GM06990 (cell line): ENCODE results near the gene PKP4.

ENCODE experiments used
- DNase-seq: peaks from one replicate; pipeline ENCODE4 v3.0.0-alpha.2; 2011; ENCODE audit not compliant: insufficient read length; ENCODE audit errors: extremely low read depth
- H3K27me3 ChIP-seq: replicated peaks from 2 replicates; pipeline ENCODE4 v1.6.0; 2011; ENCODE audit warnings: low read length; ENCODE audit not compliant: control insufficient read depth, insufficient read depth
- H3K36me3 ChIP-seq: 2 replicates; pipeline ENCODE4 v1.5.1; 2011; ENCODE audit warnings: low read length; ENCODE audit not compliant: control insufficient read depth, insufficient read depth
- H3K4me3 ChIP-seq: replicated peaks from 2 replicates; pipeline ENCODE4 v1.5.1; 2011; ENCODE audit warnings: low read depth, mild to moderate bottlenecking, control low read depth, low read length
- TF ChIP-seq, protein P1 (sequence below): IDR thresholded peaks from 2 replicates; pipeline ENCODE4 v1.5.1; 2011; ENCODE audit warnings: low read length, control low read depth, mild to moderate bottlenecking, inconsistent platforms; ENCODE audit not compliant: insufficient read depth, poor library complexity, severe bottlenecking

The PKP4 gene

DNA sequence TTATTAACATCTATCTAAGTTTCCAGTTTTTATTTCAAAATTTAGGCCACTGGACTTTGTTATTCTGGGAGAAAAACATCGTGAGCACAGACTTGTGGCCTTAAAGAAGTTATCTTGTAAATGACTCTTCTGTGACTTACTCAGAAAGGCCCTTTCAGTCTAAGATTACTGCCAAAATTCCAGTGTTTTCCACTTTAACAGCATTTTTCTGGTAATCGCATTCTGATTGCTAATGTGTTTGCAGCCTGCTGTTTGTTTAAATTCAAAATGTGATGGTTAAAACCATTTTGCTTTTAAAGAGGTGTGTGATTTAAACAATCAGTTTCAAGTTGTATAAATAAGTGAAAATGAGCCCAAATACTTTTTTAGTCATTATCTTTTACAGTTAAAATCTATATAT is 201.6 kb downstream of the PKP4 start:
- H3K36me3 ChIP-seq = no peaks in the 10 kb centered on the region; the same call in 1 of the 2 replicates
- no peak for DNase-seq
- TF ChIP-seq, protein P1, sequence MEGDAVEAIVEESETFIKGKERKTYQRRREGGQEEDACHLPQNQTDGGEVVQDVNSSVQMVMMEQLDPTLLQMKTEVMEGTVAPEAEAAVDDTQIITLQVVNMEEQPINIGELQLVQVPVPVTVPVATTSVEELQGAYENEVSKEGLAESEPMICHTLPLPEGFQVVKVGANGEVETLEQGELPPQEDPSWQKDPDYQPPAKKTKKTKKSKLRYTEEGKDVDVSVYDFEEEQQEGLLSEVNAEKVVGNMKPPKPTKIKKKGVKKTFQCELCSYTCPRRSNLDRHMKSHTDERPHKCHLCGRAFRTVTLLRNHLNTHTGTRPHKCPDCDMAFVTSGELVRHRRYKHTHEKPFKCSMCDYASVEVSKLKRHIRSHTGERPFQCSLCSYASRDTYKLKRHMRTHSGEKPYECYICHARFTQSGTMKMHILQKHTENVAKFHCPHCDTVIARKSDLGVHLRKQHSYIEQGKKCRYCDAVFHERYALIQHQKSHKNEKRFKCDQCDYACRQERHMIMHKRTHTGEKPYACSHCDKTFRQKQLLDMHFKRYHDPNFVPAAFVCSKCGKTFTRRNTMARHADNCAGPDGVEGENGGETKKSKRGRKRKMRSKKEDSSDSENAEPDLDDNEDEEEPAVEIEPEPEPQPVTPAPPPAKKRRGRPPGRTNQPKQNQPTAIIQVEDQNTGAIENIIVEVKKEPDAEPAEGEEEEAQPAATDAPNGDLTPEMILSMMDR = no peak
- no peaks in the 10 kb centered on the region for H3K27me3 ChIP-seq
- H3K4me3 ChIP-seq = no peak overlapping the region

DNA sequence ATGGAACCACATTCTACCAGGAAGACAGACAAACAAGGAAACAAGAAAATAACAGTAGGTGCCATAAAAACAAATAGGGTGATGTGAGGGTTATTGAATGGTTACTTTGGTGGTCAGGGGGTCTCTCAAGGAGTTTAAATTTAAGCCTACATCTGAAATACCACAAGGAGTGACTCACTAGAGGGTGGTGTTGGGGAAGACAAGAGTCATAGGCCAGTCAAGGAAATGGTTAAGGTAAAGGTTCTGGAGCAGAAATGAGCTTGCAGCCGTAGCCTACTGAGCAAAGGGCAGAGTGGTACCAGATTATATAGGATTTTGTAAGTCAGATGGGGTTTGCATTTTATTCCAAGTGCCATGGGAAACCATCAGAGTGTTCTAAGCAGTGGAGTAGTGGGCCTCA is 202.7 kb downstream of the PKP4 start:
- Histone ChIP-seq H3K4me3 (no peak overlapping the region), H3K36me3 (no peaks in the 10 kb centered on the region; the same call in 1 of the 2 replicates), H3K27me3 (no peaks in the 10 kb centered on the region)
- DNase-seq = no peak
- TF ChIP-seq, protein P1 = no peak

DNA sequence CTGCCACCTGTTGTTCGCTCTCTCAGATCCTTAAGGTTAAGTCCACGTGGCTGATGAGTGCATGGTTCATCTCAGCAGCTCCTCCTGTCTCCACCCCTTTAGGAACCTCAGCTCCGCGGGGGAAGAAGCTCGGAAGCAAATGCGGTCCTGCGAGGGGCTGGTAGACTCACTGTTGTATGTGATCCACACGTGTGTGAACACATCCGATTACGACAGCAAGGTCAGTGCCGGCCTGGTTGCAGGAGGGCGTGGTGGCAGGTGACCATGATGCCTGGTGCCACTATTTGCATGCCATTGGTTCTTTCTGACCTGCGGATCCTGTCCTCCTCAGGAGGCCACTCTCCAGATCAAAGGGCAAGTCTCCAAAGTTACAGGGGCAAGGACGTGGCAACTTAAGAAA is 204.5 kb downstream of the PKP4 start:
- H3K4me3 ChIP-seq = no peak overlapping the region
- H3K27me3 ChIP-seq = no peaks in the 10 kb centered on the region
- H3K36me3 ChIP-seq = no peaks in the 10 kb centered on the region; the same call in 1 of the 2 replicates
- no peak for DNase-seq
- TF ChIP-seq, protein P1 = no peak

DNA sequence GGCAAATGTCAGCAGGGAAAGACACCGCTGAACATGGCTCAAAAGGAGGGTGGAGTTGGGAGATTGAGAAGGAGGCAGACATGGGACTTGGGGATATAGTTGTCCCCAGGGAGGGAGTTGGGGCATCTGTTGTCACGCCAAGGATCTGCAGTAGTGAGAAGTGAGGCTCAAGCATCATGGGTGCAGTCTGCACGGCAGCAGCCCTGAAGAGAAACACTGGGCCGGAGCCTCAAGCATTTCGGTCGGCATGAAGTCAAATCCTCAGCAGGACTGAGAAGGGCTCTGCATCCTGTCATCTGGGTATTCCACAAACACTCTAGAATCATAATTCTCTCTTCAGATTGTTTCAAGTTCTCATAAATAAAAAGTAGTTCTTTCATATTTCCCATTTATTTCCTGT is 205.7 kb downstream of the PKP4 start:
- H3K27me3 ChIP-seq = no peaks in the 10 kb centered on the region
- TF ChIP-seq, protein P1 = no peak
- DNase-seq = no peak
- H3K36me3 ChIP-seq = no peaks in the 10 kb centered on the region; the same call in 1 of the 2 replicates
- H3K4me3 ChIP-seq = no peak overlapping the region

DNA sequence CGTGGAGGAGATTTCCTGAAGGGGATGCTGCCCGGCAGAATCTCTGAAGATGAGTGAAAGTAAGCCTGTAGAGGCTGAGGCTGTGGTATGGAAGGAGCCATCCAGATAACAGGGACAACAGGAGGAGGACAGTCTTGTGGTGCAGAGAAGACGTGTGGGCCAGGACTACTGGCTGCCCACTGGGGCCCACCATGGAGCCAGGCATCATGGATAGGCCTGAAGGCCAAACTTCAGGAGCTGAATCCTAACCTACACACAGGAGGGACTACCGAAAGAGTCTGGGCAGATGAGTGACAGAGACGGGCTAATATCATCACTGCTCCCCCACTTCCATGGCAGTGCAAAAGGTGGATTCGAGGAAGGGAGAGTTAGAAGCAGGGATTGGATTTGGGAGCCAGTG is 207.0 kb downstream of the PKP4 start:
- TF ChIP-seq, protein P1 = no peak
- DNase-seq = no peak
- H3K27me3 ChIP-seq = no peaks in the 10 kb centered on the region
- H3K36me3 ChIP-seq = no peaks in the 10 kb centered on the region; the same call in 1 of the 2 replicates
- no peak overlapping the region for H3K4me3 ChIP-seq

DNA sequence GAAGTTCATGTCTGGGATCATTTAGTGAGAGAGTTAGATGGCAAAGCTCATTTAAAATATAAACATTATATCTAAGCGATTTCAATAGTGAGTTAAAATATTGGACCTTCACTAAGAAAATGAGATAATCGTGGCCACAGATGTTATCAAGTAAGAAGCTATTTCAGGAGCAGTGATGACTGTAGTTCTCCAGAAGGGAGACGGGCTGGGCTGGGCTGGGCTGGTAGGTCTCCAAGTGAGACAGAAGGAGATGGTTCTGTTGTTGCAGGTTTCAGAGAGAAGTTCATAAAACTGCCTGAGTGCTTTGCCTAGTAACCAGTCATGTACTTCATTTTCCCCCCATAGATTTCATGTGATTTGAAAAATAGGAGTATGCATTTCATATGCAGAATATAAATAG is 208.2 kb downstream of the PKP4 start:
- Histone ChIP-seq H3K27me3 (no peaks in the 10 kb centered on the region), H3K4me3 (no peak overlapping the region), H3K36me3 (no peaks in the 10 kb centered on the region; the same call in 1 of the 2 replicates)
- TF ChIP-seq, protein P1 = no peak
- no peak for DNase-seq
